Thyroid gland (tissue), 4 donors: Measurements from ENCODE around the gene DIP2C.

ENCODE experiments used
- POLR2A ChIP-seq, 2 donors: fragments of 450-650 bp; IDR thresholded peaks; one replicate each; pipeline ENCODE4 v1.6.1; 2017; ENCODE audit warnings: antibody characterized with exemption in 2 of 2, mild to moderate bottlenecking in 2 of 2, moderate library complexity in 1 of 2
- TF ChIP-seq, protein P1 (sequence below), 6 experiments: fragments of 200-600 bp in 3 of 6; fragments of 450-650 bp in 3 of 6; sonication (generic) in 3 of 6; IDR thresholded peaks; one replicate each; pipeline ENCODE4 v1.5.1; 2016 to 2019; ENCODE audit warnings: antibody characterized with exemption in 6 of 6, mild to moderate bottlenecking in 2 of 6, inconsistent platforms in 1 of 6, moderate library complexity in 1 of 6

- TF ChIP-seq, protein P1, sequence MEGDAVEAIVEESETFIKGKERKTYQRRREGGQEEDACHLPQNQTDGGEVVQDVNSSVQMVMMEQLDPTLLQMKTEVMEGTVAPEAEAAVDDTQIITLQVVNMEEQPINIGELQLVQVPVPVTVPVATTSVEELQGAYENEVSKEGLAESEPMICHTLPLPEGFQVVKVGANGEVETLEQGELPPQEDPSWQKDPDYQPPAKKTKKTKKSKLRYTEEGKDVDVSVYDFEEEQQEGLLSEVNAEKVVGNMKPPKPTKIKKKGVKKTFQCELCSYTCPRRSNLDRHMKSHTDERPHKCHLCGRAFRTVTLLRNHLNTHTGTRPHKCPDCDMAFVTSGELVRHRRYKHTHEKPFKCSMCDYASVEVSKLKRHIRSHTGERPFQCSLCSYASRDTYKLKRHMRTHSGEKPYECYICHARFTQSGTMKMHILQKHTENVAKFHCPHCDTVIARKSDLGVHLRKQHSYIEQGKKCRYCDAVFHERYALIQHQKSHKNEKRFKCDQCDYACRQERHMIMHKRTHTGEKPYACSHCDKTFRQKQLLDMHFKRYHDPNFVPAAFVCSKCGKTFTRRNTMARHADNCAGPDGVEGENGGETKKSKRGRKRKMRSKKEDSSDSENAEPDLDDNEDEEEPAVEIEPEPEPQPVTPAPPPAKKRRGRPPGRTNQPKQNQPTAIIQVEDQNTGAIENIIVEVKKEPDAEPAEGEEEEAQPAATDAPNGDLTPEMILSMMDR (IDR thresholded peaks at IDR 0.05) = no peak
- TF ChIP-seq POLR2A (IDR thresholded peaks at IDR 0.05) = no peak
Measured at GRCh38 chr10:354901-355617, 334.4 kb downstream of the DIP2C start.
